GM12874 (cell line): ENCODE results near the gene SBNO2.

Experiments
- CTCF ChIP-seq: IDR thresholded peaks from 2 replicates; pipeline ENCODE4 v1.5.1; 2011; ENCODE audit warnings: low read depth, mild to moderate bottlenecking, control low read depth, low read length, moderate library complexity; ENCODE audit not compliant: insufficient read depth

SBNO2 gene

DNA sequence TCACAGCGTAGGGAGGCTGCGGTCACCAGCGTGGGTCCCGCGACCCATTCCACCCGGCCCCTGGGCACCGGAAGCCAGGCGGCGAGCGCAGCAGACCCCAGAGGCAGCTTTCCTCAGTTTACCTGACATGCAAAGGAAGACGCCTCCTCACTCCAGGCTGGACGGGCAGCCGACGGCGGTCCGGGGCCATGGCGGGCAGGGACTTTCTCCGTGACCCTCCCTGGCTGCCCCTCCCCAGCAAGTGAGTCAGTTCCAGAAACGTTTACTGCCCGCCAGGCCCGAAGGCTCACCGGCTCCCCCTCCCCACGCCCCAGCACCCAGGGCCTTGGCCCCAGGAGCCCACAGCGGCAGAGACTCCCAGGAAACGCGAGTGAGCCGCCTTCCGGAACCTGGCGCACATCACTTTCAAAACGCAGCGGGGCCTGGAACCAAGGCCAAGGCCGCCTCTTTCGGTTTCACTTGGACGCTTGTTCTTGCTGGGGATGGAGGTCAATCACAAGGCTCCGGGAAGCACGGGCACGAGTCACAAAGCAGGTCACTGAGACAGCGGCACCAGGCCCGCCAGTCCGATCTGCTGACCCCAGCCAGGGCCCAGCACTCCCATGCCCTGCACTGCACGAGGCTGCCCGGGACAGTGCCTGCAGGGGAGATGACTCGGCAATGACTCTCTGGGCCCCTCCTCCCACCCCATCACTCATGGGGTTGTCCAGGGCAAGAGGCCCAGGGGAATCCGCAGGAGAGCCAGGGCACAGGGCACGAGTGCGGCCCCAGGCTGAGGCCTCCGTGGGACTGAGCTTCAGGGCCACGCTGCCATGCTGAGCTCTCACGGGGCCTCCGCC lies 5.3 kb downstream of the SBNO2 start:
- TF ChIP-seq CTCF: no peak

- no peak for TF ChIP-seq CTCF
Observed at GRCh38 chr19:1167687-1168571, 6.1 kb downstream of the SBNO2 start.

GRCh38 chr19:1166872-1167573 lies 7.0 kb downstream of the SBNO2 start:
- no peak for TF ChIP-seq CTCF

DNA sequence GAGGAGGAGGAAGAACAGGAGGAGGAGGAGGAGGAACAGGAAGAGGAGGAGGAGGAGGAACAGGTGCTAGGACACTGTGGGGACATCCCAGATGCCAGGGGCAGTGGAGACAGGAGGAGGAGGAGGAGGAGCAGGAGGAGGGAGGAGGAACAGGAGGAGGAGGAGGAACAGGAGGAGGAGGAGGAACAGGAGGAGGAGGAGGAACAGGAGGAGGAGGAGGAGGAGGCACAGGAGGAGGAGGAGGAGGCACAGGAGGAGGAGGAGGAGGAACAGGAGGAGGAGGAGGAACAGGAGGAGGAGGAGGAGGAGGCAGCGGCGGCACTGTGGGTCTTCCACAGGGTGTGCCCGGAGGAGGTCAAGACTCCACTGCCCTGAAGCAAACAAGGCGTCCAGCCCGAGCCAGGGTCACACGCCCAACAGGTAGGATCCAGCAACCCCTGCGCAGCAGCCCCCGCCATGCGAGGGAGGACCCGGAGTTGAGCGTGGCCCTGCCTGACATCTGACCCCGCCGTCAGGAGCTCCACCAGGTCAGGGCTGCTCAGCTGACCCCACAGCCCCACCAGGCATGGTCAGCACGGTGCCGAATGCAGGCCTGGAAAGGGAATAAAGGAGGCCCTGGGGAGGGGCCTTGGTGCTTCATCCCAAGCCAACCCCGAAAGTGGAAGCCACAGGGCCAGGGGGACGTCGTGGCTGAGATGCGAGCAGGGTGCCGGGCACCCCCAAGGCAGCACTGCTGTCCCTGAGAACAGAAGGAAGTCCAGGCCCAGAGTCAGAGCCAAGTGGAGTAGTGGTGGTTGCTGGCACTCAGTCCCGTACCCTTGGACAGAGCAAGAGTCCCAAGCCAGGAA lies 9.2 kb downstream of the SBNO2 start:
- no peak for TF ChIP-seq CTCF

DNA sequence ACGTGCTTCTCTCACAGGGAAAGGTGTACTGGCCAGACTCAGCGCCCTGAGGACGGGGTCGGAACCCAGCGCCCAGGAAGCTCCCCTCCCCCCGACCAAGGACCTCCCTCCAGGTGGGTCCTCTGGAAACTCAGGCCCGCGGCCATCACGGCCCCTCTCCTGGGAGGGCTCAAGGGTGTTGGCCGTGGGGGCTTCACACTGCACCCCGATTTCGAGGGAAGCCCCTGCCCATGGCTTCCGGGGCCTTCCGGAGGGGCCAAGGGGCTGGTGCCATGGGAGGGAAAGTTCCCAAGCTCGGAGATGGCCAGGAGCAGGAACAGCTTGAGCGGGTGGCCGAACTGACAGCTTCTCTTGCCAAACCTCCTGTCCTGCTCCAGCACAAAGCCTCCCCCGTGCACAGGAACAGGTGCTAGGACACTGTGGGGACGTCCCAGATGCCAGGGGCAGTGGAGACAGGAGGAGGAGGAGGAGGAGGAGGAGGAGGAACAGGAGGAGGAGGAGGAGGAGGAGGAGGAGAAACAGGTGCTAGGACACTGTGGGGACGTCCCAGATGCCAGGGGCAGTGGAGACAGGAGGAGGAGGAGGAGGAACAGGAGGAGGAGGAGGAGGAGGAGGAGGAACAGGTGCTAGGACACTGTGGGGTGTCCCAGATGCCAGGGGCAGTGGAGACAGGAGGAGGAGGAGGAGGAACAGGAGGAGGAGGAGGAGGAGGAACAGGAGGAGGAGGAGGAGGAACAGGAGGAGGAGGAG lies 10.0 kb downstream of the SBNO2 start:
- TF ChIP-seq CTCF: no peak

- TF ChIP-seq CTCF: no peak
Observed at GRCh38 chr19:1163283-1163933, 10.7 kb downstream of the SBNO2 start.
